ENCODE measurements around the gene TLR3. TPM values are rescaled to one million over a fixed set of nuclear protein-coding genes. Genes with fewer than 3 reads are reported as not detected.

TLR3 gene
- total RNA-seq, 1 experiment from 2014 or later: 2.5 TPM

DNA sequence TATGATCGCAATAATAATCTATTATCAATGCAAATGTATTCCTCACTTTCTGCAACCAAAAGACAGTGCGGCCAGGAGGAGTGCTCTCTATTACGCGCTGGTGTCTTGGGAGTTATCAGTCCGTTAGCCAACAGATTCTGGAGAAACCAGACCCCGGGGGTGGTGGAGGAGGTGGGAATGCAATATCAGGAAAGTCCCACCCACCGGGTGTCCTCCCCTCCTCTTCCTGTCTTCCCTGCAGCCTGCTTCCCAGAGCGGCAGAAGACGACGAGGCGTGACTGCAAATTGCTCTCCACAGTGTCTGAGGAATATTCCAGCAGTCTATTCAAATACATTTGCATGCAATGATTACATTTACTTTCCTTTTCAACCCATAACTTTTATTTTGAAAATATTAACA, 17.9 kb upstream of the TLR3 start:
- DNase-seq (ENCODE audit: low spot score): peak; percentile 9
- Histone ChIP-seq H3K9me3 (ENCODE audit: low read depth, low read length, poor library complexity, severe bottlenecking) (no peaks in the 10 kb centered on the region), H3K36me3 (ENCODE audit: insufficient read depth, low read length, poor library complexity, severe bottlenecking) (no peaks in the 10 kb centered on the region), H3K27ac (ENCODE audit: low read depth, low read length, poor library complexity, severe bottlenecking) (no peak overlapping the region), H3K4me3 (ENCODE audit: low read depth, low read length, poor library complexity, severe bottlenecking) (no peak overlapping the region), H3K4me1 (ENCODE audit: insufficient read depth, low read length, poor library complexity, severe bottlenecking) (no peaks in the 10 kb centered on the region), H3K27me3 (replicated peaks; ENCODE audit: insufficient read depth, low read depth, low read length, poor library complexity) (no peaks in the 10 kb centered on the region)
- no TSS peak for BruUV-seq (replicated peaks)
- CTCF ChIA-PET: no interaction called here
- no peak for TF ChIP-seq EZH2 (IDR thresholded peaks at IDR 0.05; ENCODE audit: borderline replicate concordance, low read depth, low read length, poor library complexity, severe bottlenecking)
- TF ChIP-seq, protein P1, sequence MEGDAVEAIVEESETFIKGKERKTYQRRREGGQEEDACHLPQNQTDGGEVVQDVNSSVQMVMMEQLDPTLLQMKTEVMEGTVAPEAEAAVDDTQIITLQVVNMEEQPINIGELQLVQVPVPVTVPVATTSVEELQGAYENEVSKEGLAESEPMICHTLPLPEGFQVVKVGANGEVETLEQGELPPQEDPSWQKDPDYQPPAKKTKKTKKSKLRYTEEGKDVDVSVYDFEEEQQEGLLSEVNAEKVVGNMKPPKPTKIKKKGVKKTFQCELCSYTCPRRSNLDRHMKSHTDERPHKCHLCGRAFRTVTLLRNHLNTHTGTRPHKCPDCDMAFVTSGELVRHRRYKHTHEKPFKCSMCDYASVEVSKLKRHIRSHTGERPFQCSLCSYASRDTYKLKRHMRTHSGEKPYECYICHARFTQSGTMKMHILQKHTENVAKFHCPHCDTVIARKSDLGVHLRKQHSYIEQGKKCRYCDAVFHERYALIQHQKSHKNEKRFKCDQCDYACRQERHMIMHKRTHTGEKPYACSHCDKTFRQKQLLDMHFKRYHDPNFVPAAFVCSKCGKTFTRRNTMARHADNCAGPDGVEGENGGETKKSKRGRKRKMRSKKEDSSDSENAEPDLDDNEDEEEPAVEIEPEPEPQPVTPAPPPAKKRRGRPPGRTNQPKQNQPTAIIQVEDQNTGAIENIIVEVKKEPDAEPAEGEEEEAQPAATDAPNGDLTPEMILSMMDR (conservative IDR thresholded peaks at IDR 0.05; ENCODE audit: low read depth, low read length): no peak
- POLR2A ChIA-PET (ENCODE audit: low non-redundant PET): no interaction called here
- intact Hi-C loops (cut with micrococcal nuclease; ENCODE audit: unreplicated experiment): no loop called here

DNA sequence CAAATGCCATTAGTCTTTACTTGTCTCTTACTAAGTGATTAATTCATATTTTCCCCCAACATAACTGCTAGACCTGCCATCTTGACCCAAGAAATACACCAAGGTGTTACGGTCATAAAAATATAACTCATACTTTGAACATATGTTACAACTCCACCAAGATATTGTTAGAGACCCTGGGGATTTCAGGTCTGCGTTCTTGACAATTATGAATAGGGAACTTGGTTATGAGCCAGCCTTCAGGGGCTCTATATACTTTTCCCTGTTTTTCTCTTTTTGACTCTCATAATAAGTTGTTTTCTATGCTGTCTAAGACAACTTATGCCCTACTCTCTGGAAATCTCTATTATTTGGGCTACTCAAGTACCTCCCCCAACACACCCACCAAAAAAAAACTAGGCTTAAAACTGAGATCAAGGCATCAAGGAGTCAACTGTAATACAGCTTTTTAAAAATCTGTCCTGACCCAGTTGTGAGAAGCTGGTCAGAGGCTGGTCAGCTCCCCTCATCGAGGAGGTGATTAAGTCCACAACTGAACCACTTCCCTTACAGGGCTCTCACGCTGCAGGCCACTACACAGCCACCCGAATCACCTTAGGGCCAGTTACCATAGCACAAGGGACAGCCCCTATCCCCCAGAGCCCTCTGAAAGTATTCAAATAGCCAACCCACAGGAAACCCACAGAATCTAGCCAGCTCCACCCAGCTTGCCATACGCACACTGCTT, 10.5 kb upstream of the TLR3 start:
- Histone ChIP-seq H3K27ac (ENCODE audit: low read depth, low read length, poor library complexity, severe bottlenecking) (no peak overlapping the region), H3K4me3 (ENCODE audit: low read depth, low read length, poor library complexity, severe bottlenecking) (no peak overlapping the region), H3K4me1 (ENCODE audit: insufficient read depth, low read length, poor library complexity, severe bottlenecking) (no peaks in the 10 kb centered on the region), H3K36me3 (ENCODE audit: insufficient read depth, low read length, poor library complexity, severe bottlenecking) (no peaks in the 10 kb centered on the region), H3K27me3 (replicated peaks; ENCODE audit: insufficient read depth, low read depth, low read length, poor library complexity) (peaks cover 8% of the 10 kb centered on the region), H3K9me3 (ENCODE audit: low read depth, low read length, poor library complexity, severe bottlenecking) (no peaks in the 10 kb centered on the region)
- DNase-seq (ENCODE audit: low spot score): no peak
- TF ChIP-seq EZH2 (IDR thresholded peaks at IDR 0.05; ENCODE audit: borderline replicate concordance, low read depth, low read length, poor library complexity, severe bottlenecking): no peak
- TF ChIP-seq, protein P1 (conservative IDR thresholded peaks at IDR 0.05; ENCODE audit: low read depth, low read length): no peak
- intact Hi-C loops (cut with micrococcal nuclease; ENCODE audit: unreplicated experiment): no loop called here
- ChIA-PET POLR2A (ENCODE audit: low non-redundant PET) (interaction anchor here (0.6 kb wide), 1 partner anchor 550 kb away, joined by 4 read pairs; no protein-coding TSS in a partner anchor), CTCF (interaction anchor here (0.6 kb wide), 1 partner anchor 8 kb away, joined by 3 read pairs; no protein-coding TSS in a partner anchor)
- no TSS peak for BruUV-seq (replicated peaks)

DNA sequence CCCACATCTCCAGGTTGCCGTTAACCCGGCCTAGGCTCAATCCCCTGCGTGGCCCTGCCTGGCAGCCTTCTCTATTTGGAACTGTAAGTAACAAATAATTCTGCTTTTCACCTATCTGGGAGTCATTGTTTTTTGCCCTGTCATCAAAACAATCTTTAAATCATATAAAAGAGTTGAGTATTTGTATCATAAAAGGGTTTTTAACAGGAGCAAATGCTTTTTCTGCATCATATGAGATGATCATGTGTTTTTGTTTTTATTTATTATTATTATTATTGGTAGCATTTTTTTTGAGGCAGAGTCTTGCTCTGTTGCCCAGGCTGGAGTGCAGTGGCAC, 10.0 kb upstream of the TLR3 start:
- no peak overlapping the region for H3K27ac ChIP-seq (ENCODE audit: low read depth, low read length, poor library complexity, severe bottlenecking)
- H3K4me1 ChIP-seq (ENCODE audit: insufficient read depth, low read length, poor library complexity, severe bottlenecking): no peaks in the 10 kb centered on the region
- CTCF ChIA-PET: no interaction called here
- H3K27me3 ChIP-seq (replicated peaks; ENCODE audit: insufficient read depth, low read depth, low read length, poor library complexity): peaks cover 8% of the 10 kb centered on the region
- H3K4me3 ChIP-seq (ENCODE audit: low read depth, low read length, poor library complexity, severe bottlenecking): no peak overlapping the region
- intact Hi-C loops (cut with micrococcal nuclease; ENCODE audit: unreplicated experiment): no loop called here
- DNase-seq (ENCODE audit: low spot score): no peak
- TF ChIP-seq EZH2 (IDR thresholded peaks at IDR 0.05; ENCODE audit: borderline replicate concordance, low read depth, low read length, poor library complexity, severe bottlenecking): no peak
- TF ChIP-seq, protein P1 (conservative IDR thresholded peaks at IDR 0.05; ENCODE audit: low read depth, low read length): no peak
- BruUV-seq (replicated peaks): no TSS peak
- POLR2A ChIA-PET (ENCODE audit: low non-redundant PET): interaction anchor here (0.6 kb wide), 1 partner anchor 551 kb away, joined by 4 read pairs; no protein-coding TSS in a partner anchor
- H3K9me3 ChIP-seq (ENCODE audit: low read depth, low read length, poor library complexity, severe bottlenecking): no peaks in the 10 kb centered on the region
- no peaks in the 10 kb centered on the region for H3K36me3 ChIP-seq (ENCODE audit: insufficient read depth, low read length, poor library complexity, severe bottlenecking)

All from A673 (cell line).